ENCODE data around the gene ELMO1.

Gene ELMO1

DNA sequence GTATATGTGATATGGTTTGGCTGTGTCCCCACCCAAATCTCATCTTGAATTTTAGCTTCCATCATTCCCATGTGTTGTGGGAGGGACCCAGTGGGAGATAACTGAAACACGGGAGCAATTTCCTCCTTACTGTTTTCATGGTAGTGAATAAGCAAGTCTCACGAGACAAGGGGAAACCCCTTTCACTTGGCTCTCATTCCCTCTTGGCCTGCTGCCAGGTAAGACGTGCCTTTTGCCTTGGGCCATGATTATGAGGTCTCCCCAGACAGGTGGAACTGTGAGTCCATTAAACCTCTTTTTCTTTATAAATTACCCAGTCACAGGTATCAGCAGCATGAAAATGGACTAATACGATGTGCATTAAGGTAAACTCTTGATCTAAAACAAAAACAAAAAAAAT, 367.2 kb downstream of the ELMO1 start:
- no peak for DNase-seq

DNA sequence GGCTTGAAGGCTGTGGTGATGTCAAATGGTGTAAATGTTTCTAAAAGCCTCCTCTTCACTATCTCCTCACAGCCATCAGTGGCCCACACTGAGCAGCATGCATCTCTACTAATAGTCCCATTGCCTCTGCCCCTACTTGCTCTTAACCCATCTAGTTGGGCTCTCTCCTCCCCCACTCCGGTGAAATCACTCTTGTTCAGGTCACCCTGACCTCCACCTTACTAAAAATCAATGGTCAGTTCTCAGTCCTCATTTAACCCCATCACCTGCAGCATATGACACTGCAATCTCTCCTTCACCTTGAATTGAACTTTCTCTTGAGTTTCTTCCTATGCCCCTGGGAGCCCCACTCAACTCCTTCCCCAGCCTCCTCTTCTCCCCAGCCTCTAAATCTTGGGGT, 369.2 kb downstream of the ELMO1 start:
- DNase-seq, result no peak

DNA sequence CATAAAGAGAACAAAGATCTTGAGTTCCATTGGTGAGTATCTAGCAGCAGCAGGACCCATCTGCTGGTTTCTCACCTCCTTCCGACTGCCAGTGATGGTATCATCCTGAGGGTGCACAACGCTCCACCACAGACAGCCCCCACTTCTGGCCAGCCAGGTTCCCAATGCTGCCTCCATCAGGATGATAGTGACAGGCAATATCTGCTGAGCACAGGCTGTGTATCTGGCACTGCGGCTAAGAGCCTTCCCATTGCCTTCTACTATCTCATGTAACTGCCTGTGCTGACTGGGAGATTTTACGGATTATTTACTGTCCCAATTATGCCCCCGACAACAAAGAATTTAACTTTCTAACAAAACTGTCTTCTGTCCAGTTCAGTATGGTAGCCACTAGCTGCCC, 372.0 kb downstream of the ELMO1 start:
- no peak for DNase-seq

DNA sequence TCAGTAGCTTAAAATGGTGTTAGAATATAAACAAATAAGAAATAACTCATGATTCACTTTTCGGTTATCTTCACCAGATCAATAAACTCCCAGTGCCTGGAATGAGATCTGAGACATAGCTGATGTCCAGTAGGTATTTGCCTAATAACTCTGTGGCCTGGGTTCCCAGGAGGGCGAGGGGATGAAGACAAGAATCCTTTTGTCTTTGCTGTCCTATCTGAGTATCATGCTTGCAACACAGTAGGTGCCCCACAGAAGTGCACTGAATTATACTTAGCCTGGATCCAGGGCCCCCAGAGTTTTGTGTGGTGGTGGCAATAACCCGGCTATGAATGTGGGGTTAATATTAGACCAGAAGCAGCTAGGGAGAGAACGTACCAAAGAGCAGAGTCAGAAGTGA, 374.3 kb downstream of the ELMO1 start:
- DNase-seq, result no peak

DNA sequence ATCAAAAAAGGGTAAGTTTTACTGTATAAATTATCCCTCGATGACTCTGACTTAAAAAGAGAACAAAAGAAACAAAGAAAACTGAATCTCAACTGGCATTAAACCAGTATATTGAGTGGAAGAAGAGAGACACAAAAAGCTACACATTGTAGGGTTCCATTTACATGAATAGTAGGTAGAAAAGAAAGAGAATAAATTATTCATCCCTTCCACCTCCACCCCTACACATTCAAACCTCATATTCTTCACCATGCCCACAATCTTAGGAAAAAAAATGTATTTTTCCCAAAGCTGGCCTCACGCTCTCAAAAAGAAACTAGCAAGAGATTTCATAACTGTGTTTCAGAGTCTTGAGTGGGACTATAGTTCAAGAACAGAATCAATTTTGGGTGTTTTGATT, 377.5 kb downstream of the ELMO1 start:
- DNase-seq, result no peak

DNA sequence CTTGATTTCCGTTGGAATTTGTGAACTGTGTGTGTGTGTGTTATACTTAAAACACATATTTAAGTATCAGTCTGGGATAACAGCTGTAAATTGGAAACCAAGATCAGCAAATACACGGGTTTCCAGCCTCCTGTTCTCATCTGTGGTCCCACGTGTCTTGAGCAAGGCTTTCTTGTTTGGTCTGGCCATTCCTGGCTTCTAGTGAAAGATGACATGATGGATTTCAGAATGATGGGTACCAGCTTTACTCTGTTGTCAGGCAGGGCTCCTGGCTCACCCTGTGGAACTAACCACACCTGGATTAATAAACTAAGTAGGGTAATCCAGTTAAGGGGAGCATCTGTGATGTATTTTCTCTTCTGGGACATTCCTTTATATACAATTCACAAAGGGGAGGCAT, 378.2 kb downstream of the ELMO1 start:
- DNase-seq, result no peak

DNA sequence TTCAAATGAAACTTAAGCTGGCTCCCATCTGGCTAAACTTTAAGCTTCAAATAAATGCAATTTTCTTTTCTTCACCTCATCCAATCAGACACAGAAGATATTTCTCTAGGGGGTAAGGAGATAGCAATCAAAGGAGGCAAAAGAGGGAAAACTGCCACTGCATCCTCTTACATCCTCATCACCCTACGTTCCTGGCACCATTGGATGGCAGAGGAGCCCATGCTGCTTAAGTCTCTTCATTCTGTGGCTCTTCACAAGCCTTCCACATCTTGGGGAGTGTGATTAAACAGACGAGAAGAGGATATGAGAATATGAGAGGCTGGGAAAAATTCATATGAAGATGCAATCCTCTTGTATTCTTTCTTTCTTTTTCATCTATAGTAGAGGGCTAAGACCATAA, 378.6 kb downstream of the ELMO1 start:
- no peak for DNase-seq

DNA sequence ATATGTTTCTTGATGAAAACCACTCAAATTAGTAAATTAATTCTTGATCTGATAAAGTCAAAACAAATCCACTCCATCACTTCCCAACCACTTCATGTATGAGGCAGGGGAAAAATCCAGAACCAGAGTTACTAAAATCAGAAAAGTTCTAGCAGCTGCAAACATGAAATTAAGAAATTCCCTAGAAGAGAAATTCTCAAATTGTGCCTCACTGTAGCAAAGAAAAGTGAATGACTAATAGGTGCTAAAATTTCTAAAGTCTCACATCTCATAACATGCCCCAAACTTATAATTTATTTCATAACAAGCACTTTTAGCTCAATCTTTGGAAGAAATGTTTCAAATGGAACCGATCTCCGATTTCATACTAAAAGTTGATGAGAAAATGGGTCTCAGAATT, 379.3 kb downstream of the ELMO1 start:
- no peak for DNase-seq

DNA sequence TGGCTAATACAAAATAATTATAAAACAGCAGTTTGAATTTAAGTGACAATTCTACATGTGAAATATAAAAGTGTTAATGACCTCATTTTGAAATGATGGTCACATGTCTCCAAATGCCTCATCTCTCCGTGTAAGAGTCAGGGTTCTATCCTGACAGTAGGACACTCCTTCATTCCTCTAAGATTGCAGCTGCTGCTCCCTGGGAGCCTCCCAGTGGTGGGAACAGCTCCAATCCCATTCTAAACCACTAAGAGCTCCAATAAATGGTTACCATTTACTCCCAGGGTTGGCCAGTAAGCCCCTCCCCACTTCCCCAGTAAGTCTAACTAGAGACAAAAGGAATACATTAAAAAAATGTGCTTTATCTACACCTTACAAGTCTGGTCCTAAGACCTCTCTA, 379.8 kb downstream of the ELMO1 start:
- no peak for DNase-seq

DNA sequence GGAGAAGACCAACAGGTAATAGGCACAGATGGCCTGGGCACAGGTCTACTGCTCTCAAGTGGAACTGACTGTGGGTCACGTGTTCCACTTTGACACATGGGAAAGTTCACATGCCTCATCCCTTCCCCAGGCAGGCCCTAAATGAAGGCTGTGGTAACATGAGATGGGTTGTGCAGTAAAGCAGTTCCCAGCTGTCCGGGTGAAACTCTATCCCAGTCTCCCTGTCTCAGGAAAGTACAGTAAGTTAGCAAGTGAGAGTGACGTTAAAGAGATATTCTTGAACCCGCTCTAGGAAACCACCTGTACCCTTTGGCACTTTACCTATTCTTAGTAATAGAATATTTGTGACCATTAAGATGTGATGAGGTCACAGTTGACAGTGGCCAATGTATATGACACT, 380.6 kb downstream of the ELMO1 start:
- DNase-seq, result peak; percentile 12

DNA sequence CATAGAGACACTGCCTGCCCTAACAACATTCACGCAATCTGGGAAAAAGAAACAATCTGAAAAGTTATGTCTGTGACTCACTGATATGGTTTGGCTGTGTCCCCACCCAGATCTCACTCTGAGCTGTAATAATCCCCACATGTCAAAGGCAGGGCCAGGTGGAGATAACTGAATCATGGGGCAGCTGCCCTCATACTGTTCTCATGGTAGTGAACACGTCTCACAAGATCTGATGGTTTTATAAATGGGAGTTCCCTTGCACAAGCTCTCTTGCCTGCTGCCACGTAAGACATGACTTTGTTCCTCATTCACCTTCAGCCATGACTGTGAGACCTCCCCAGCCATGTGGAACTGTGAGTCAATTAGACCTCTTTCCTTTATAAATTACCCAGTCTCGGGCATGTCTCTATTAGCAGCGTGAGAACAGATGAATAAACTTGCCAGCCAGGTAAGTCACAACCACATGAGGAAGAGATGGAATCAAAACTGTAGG, 382.8 kb downstream of the ELMO1 start:
- no peak for DNase-seq

DNA sequence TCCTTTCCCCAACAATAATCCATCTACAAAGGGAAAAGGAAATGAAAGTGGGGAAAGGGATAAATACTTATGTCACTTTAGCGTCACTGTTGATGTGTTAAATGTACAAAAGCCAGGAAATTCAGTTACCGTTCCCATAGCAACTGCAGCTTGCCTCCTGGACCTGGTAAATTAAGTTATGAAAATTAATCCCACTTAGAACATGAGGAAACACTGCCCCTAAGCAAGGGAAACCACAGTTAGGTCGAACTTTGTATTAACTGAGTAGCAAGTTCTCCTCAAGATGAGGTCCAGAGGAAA, 386.2 kb downstream of the ELMO1 start:
- no peak for DNase-seq

DNA sequence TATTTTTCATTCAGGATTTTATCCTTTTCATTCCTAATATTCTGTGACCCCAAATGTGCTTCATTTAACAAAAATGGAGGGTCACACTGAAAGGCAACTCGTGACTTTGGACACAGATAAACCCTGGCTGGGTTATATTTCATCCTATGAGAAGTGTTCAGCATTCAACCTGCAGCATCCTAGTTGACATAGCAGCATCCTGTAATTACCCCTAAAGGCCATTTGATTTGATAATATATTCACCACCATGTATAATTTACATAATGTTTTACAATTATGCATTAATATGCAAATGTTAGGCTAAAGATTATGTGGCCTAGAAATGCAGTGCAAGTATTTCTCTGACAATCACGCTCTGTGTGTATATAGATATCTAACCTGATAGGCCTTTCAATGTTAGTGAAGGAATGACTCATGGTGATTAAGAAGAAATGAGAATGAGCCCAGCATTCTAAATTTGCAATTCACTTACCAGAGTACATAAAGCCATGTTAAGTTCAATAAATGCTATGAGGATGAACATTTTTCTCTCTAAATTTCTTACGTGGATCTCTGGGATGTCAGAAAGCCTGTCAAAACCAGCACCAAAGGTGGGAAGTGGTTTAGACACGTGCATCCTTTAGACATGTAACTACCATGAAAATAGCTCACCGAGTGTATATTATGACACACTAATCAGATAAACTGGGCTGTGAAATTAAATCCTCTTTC, 386.7 kb downstream of the ELMO1 start:
- no peak for DNase-seq

DNA sequence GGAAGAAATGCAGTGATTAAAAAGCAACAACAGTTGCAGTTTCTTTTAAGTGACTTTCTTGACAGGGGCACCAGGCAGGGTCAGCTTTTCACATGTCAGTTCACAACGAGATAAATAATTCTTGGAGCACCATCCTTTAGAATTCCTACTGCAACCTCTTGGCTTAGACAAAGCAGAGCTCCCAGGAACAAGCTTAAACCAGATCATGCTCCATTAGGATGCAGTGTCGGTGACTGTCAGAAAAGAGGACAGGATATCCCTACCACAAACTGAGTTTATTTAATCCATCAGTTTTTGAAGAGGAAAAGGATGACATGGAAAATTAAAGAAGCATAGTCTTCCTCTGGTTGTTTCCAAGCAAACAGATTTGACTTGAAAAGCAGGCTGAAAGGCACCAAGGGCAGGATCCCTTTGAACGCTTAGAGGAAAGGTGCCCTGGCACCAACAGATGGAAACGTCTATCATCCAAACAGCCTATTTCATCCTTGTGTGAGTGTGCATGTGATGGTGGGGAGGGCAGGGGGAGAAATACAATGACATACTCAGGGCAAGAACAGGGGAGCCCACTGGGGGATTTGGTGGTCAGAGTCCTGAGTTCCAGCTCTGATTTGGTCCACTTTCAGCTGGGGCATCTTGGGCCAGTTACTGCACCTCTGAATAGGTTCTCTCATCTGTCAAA, 392.3 kb downstream of the ELMO1 start:
- no peak for DNase-seq

DNA sequence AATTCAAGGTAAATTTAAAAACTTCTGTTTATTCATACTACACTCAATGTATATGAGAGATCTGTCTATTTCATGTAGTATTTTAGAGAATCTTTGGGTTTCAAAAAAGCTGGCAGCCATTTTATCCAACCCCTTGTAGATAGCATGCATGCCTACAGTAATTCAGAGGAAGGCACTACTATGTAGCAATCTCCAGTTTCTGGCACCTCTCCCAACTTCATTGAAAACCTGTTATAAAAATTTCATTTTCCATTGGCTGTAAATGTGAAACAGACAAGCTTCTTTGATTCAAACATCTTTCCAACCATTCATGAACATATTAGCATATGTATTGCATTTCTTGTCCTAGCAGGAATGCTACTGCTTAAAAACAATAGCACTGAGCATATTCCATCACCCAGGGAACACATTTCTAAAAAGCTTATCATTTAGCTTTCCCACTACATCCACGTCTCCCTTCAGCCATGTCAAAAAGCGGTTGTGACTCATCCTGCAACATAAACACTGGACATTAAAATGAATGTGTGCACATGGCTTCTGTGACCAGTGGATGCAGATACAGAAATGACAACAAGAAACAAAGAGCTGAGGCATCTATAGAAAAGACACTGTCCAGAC, 393.9 kb downstream of the ELMO1 start:
- no peak for DNase-seq

DNA sequence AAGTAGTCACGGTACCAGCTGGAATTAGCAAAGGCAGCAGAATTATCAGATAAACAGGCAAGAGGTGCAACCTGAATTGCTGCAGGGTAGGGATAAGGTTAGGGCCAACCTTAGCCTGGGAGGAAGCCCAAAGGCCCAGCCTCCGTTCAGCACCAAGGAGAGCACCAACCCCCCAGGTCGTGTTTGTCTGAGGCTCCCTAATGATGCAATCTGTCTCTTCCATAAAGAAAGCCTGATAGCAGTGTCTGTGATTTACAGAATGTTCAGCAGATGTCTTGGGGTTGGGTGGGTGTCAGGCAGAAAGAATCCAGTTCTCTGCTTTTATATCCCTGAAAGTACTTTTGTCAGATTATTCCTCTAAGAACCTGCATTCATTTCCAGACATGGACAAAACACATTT, 396.0 kb downstream of the ELMO1 start:
- no peak for DNase-seq

DNA sequence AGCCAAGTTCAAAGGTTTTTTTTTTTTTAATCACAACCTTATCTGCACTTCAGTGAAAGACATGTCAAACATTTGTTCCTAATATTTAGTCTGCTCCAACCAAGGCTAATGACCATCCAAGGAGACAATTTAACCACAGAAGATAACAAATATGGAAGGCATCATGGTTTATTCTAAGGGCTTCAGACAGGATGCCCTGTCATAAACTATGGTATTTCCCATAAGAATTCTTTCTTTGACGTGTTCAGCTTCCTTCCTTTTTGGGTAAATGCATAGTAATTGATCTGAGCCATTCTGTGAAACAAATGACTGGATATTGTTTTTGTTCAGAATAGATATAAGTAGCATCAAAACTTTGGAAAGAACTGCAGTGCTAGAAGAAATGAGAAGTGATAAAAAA, 397.9 kb downstream of the ELMO1 start:
- no peak for DNase-seq

DNA sequence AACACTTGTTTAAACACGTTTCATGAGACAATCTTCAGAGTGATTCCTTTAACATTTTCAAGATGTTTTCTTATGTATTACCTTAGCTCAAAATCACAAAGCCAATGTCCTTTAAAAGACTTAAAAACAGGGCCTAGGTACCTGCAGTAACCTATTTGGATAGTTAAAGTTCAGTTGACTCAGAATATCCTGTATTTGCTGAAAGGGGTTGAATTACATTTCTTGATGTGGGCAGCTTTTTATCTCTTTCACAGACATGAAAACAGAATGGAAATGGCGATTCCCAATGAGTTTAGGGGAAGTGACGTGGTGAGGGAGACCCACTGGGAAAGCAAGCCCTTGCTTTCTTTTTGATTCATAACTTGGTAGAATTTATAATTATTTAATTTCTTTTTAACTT, 400.0 kb downstream of the ELMO1 start:
- no peak for DNase-seq

DNA sequence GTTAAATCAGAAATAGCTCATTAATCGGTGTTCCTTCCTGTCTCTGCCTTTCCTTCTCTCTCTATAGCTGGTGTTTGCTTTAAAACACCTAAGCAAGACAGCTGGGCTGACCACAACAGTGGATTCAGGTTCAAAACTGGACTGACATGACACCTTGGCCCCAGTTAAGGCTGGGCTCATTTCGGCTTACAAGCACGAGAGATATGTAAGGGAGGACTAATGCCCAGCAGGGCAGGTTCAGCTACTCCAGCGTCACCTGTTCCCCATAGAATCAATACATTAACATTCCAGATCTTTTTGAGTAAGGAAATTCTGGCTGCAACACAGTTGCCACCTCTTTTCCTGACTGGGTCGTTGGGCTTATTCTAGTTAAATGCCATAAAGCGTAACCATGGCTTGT, 401.4 kb downstream of the ELMO1 start:
- DNase-seq, result no peak

DNA sequence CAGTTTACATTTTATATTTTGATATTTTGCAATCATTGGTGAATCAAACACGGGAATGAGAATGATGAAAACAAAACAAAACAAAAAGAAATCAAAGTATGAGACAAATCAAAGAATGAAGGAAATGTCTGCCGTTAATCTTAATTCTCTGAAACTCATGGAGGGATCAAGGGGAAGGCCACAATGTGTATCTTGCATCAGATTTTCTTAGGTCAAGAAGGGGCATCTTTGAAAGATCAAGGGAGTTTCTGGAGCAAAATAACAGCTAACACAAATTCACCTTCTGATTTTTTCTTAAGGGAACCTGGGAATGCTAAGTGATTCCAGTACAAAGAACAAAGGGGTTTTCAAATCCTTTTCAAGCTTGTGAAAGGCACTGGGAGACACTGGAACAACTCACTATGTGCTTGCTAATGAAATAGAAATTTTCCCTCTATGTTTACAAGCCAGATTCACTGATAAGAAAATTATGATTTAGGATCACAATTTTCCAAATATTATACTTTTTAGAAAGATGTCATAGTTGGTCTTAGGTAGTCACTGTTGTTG, 402.1 kb downstream of the ELMO1 start:
- no peak for DNase-seq

DNA sequence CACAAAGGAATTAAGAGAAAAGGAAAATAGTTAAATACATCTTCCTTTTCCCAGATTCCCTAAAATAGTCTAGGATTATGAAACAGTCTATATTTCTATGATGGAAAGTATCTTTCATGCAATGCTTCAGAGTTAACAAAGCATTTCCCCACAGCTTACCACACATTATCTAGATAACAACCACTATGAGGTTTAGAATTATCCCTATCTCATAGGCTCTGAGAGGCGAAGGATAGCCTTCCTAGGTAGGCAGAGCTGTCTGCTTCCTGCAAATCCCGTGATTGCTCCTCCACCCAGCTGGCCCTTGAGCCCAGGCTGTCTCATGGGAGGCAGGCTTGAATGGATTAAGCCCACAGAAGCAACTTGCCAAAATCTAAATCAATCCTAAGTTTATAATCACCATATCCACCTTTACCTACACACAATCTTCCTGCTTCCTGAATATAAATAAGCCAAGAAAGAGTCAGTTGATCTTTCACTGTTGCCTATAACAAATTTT, 402.9 kb downstream of the ELMO1 start:
- no peak for DNase-seq

DNA sequence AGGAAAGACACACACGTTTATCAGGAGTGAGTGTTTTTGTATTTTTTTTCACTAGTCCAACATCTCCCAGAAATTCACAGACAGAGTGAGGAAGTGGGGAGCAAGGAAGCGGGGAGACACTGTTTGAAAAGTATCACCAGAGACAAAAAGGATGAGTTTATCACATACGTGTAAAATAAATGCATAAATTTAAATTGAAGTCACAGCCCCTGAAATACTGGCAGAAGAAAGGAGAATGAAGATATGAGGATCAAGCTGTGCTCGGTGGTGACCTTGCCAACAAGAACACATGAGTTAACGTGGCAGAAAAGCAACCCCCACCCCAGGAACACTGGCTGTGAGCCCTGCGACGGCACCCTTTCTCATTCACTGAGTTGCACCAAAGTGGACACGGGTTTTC, 407.2 kb downstream of the ELMO1 start:
- no peak for DNase-seq

DNA sequence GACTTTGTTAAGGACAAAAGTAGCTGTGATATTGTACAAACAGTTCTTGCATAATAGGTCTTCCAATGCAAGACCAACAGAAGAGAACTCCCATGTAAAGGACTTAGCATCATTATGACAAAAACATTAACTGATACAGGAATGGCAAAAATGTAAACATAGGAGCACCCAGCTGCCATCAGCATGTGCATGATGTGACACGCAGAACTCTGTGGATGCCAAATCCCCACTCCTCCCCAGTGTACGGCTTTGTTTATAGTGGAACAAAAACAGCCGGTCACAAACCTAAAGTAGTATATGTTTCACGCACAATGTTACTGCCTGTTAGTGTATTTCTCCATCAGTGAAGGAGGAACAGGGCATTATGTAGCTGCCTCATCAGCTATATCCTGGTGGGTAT, 408.3 kb downstream of the ELMO1 start:
- DNase-seq, result peak; percentile 87

DNA sequence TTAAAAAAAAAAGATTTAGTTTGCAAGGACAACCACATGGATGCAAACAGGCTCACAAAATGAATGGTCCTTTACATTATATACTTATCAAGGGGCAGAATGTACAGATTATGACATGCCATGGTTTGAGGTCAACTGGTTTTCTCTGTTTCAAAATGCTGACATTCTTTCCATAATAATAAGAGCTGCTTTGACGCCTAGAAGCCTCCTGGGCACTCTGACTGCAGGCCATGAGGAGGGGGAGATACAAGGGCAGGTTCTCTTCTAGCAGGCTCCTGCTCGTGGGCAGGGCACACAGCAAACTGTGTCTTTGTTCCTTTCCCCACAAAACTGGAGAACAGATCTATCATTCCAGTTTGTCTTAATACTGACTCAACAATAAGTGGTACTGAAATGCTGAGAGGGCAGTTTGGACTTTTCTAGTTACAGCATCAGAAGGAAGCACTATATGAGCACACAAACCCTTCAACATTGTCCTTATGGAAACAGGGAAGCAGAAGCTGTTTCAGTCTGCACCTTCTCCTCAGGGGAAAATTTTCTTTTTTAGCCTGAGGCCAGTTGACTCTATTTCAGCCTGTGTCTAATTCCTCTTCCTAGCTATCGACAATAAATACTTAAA, 409.4 kb downstream of the ELMO1 start:
- DNase-seq, result no peak
